OCI-LY1 (cell line): ENCODE measurements around the gene ZNF562.
"Not testable (repeated sequence)": the region's sequence is repeated elsewhere in the genome, so short reads cannot be mapped to it uniquely, and the experiment has no call there.

Source experiments
- H2AFZ ChIP-seq: fragments of 200-600 bp; sonication (generic), shearing (Covaris generic); 2 replicates; pipeline ENCODE4 v1.6.0; 2014; ENCODE audit warnings: antibody characterized with exemption, mild to moderate bottlenecking, low read length
- H3F3A ChIP-seq: fragments of 200-600 bp; sonication (generic), shearing (Covaris generic); 2 replicates; pipeline ENCODE4 v1.6.0; 2014; ENCODE audit warnings: mild to moderate bottlenecking, antibody characterized with exemption, low read length, moderate library complexity; ENCODE audit not compliant: insufficient read depth
- H3K27ac ChIP-seq: fragments of 200-600 bp; sonication (generic); 2 replicates; pipeline ENCODE4 v1.5.1; 2014; ENCODE audit warnings: low read length, mixed run types, mild to moderate bottlenecking, low read depth; ENCODE audit not compliant: poor library complexity, severe bottlenecking
- H3K27me3 ChIP-seq: fragments of 200-600 bp; sonication (generic); 2 replicates; pipeline ENCODE4 v1.6.0; 2014; ENCODE audit warnings: antibody characterized with exemption, mild to moderate bottlenecking, low read length, moderate library complexity; ENCODE audit not compliant: insufficient read depth
- H3K36me3 ChIP-seq: fragments of 200-600 bp; sonication (generic); 2 replicates; pipeline ENCODE4 v1.6.1; 2014; ENCODE audit warnings: mild to moderate bottlenecking, antibody characterized with exemption, low read length, moderate library complexity, mixed read lengths; ENCODE audit not compliant: insufficient read depth
- H3K4me1 ChIP-seq: fragments of 200-600 bp; sonication (generic); 2 replicates; pipeline ENCODE4 v1.5.1; 2014; ENCODE audit warnings: mild to moderate bottlenecking, low read length, moderate library complexity; ENCODE audit not compliant: insufficient read depth, severe bottlenecking
- H3K4me2 ChIP-seq: fragments of 200-600 bp; sonication (generic), shearing (Covaris generic); 2 replicates; pipeline ENCODE4 v1.6.1; 2014; ENCODE audit warnings: low read length
- H3K4me3 ChIP-seq: fragments of 200-600 bp; sonication (generic); 2 replicates; pipeline ENCODE4 v1.5.1; 2014; ENCODE audit warnings: low read length, low read depth, mild to moderate bottlenecking, mixed read lengths; ENCODE audit not compliant: poor library complexity, severe bottlenecking
- H3K79me2 ChIP-seq: fragments of 200-600 bp; shearing (Covaris generic); 2 replicates; pipeline ENCODE4 v1.6.1; 2016; ENCODE audit warnings: mixed run types, low read length, mixed read lengths; ENCODE audit not compliant: insufficient read depth
- H3K9ac ChIP-seq: fragments of 200-600 bp; sonication (generic), shearing (Covaris generic); 2 replicates; pipeline ENCODE4 v1.6.1; 2014; ENCODE audit warnings: mild to moderate bottlenecking, low read length, mixed read lengths
- H3K9me2 ChIP-seq: fragments of 200-600 bp; sonication (generic), shearing (Covaris generic); 2 replicates; pipeline ENCODE4 v1.6.1; 2014; ENCODE audit warnings: low read depth, mild to moderate bottlenecking, low read length, mixed read lengths
- H3K9me3 ChIP-seq: fragments of 200-600 bp; shearing (Covaris generic); 2 replicates; pipeline ENCODE4 v1.6.1; 2014; ENCODE audit warnings: low read length, mixed read lengths
- H4K20me1 ChIP-seq: fragments of 200-600 bp; sonication (generic), shearing (Covaris generic); 2 replicates; pipeline ENCODE4 v1.6.0; 2016; ENCODE audit warnings: mild to moderate bottlenecking, low read length; ENCODE audit not compliant: insufficient read depth
- CTCF ChIP-seq: fragments of 200-600 bp; sonication (generic), shearing (Covaris generic); IDR thresholded peaks from 2 replicates; pipeline ENCODE4 v1.5.1; 2017; ENCODE audit warnings: mild to moderate bottlenecking, antibody characterized with exemption, low read length, moderate library complexity, mixed read lengths
- EZH2 ChIP-seq: fragments of 200-600 bp; sonication (generic), shearing (Covaris generic); IDR thresholded peaks from 2 replicates; pipeline ENCODE4 v1.8.0; 2017; ENCODE audit warnings: borderline replicate concordance, mixed run types, mild to moderate bottlenecking, antibody characterized with exemption, low read length, moderate library complexity, mixed read lengths

ZNF562 gene

GRCh38 chr19:9705836-9706235 is 30.9 kb upstream of the ZNF562 start:
- TF ChIP-seq CTCF, result no peak
- TF ChIP-seq EZH2, result no peak
- Histone ChIP-seq H3K79me2 (no peaks in the 10 kb centered on the region), H3K36me3 (no peaks in the 10 kb centered on the region), H3K4me2 (no peak overlapping the region), H4K20me1 (no peaks in the 10 kb centered on the region), H3K27ac (no peak overlapping the region), H3K9ac (no peak overlapping the region), H3K4me3 (no peak overlapping the region), H3K9me3 (no peaks in the 10 kb centered on the region; the same call in 1 of the 2 replicates), H3K27me3 (no peaks in the 10 kb centered on the region), H3K4me1 (no peaks in the 10 kb centered on the region), H2AFZ (no peak overlapping the region), H3F3A (no peaks in the 10 kb centered on the region), H3K9me2 (no peaks in the 10 kb centered on the region)

- Histone ChIP-seq H3K9me3 (no peaks in the 10 kb centered on the region), H3F3A (no peaks in the 10 kb centered on the region), H3K79me2 (no peaks in the 10 kb centered on the region), H3K9ac (no peak overlapping the region), H3K27ac (no peak overlapping the region), H3K4me1 (no peaks in the 10 kb centered on the region), H3K27me3 (no peaks in the 10 kb centered on the region), H4K20me1 (no peaks in the 10 kb centered on the region), H2AFZ (no peak overlapping the region), H3K4me3 (no peak overlapping the region), H3K4me2 (no peak overlapping the region), H3K9me2 (no peaks in the 10 kb centered on the region), H3K36me3 (no peaks in the 10 kb centered on the region)
- TF ChIP-seq EZH2 (no peak), CTCF (no peak)
Observed at GRCh38 chr19:9702186-9702585, 27.3 kb upstream of the ZNF562 start.

- no peaks in the 10 kb centered on the region for H3K9me2 ChIP-seq
- H3K4me3 ChIP-seq, result no peak overlapping the region
- no peaks in the 10 kb centered on the region for H3F3A ChIP-seq
- H4K20me1 ChIP-seq, result no peaks in the 10 kb centered on the region
- TF ChIP-seq CTCF (no peak), EZH2 (no peak)
- no peaks in the 10 kb centered on the region for H3K27me3 ChIP-seq
- no peak overlapping the region for H3K4me2 ChIP-seq
- H3K9ac ChIP-seq, result no peak overlapping the region
- no peaks in the 10 kb centered on the region for H3K36me3 ChIP-seq
- no peaks in the 10 kb centered on the region for H3K79me2 ChIP-seq
- H2AFZ ChIP-seq, result no peak overlapping the region
- H3K9me3 ChIP-seq, result no peaks in the 10 kb centered on the region
- no peaks in the 10 kb centered on the region for H3K4me1 ChIP-seq
- H3K27ac ChIP-seq, result no peak overlapping the region
Observed at GRCh38 chr19:9700229-9700981, 25.5 kb upstream of the ZNF562 start.

- not testable (repeated sequence) for H3K27me3 ChIP-seq, H3F3A ChIP-seq, H3K4me2 ChIP-seq, H3K9ac ChIP-seq, H2AFZ ChIP-seq, H3K4me3 ChIP-seq, H3K36me3 ChIP-seq, H3K4me1 ChIP-seq, H4K20me1 ChIP-seq, H3K9me3 ChIP-seq, H3K27ac ChIP-seq, H3K79me2 ChIP-seq, H3K9me2 ChIP-seq
Observed at GRCh38 chr19:9690301-9690700, 15.4 kb upstream of the ZNF562 start.

GRCh38 chr19:9679996-9680395 is 5.1 kb upstream of the ZNF562 start:
- H3K27ac ChIP-seq, H3K79me2 ChIP-seq, H3K4me3 ChIP-seq, H3K9me3 ChIP-seq, H4K20me1 ChIP-seq, H3K4me1 ChIP-seq, H3K9ac ChIP-seq, H3K27me3 ChIP-seq, H3K9me2 ChIP-seq, H3F3A ChIP-seq, H3K36me3 ChIP-seq, H3K4me2 ChIP-seq, H2AFZ ChIP-seq: not testable (repeated sequence)
